NCI-H1694 (cell line): Measurements from ENCODE around the gene UBE2V1.
"Not testable (repeated sequence)": the region's sequence is repeated elsewhere in the genome, so short reads cannot be mapped to it uniquely, and the experiment has no call there.

Source experiments
- DNase-seq: peaks from one replicate; lab custom pipeline; 2025; lab: John Stamatoyannopoulos, UW

UBE2V1 gene

GRCh38 chr20:50137702-50138101 is 24.8 kb upstream of the UBE2V1 start:
- DNase-seq, result not testable (repeated sequence)

GRCh38 chr20:50136822-50137599 is 24.1 kb upstream of the UBE2V1 start:
- no peak for DNase-seq

- DNase-seq, result not testable (repeated sequence)
Observed at GRCh38 chr20:50135157-50135556, 22.2 kb upstream of the UBE2V1 start.

GRCh38 chr20:50133474-50134217 is 20.7 kb upstream of the UBE2V1 start:
- DNase-seq, result no peak

GRCh38 chr20:50133041-50133440 is 20.1 kb upstream of the UBE2V1 start:
- no peak for DNase-seq

GRCh38 chr20:50130995-50131394 is 18.0 kb upstream of the UBE2V1 start:
- DNase-seq, result no peak

GRCh38 chr20:50130356-50130723 is 17.4 kb upstream of the UBE2V1 start:
- DNase-seq, result no peak

GRCh38 chr20:50129662-50130355 is 16.9 kb upstream of the UBE2V1 start:
- DNase-seq, result no peak

- DNase-seq, result no peak
Observed at GRCh38 chr20:50128520-50128905, 15.6 kb upstream of the UBE2V1 start.

- no peak for DNase-seq
Observed at GRCh38 chr20:50127587-50128519, 14.9 kb upstream of the UBE2V1 start.

GRCh38 chr20:50126662-50127061 is 13.7 kb upstream of the UBE2V1 start:
- no peak for DNase-seq

GRCh38 chr20:50125279-50125678 is 12.3 kb upstream of the UBE2V1 start:
- no peak for DNase-seq

GRCh38 chr20:50124496-50124895 is 11.5 kb upstream of the UBE2V1 start:
- no peak for DNase-seq

GRCh38 chr20:50123418-50123817 is 10.5 kb upstream of the UBE2V1 start:
- DNase-seq, result no peak

GRCh38 chr20:50122763-50123162 is 9.8 kb upstream of the UBE2V1 start:
- no peak for DNase-seq

GRCh38 chr20:50121858-50122271 is 8.9 kb upstream of the UBE2V1 start:
- DNase-seq, result no peak

- DNase-seq, result peak; percentile 50
Observed at GRCh38 chr20:50120935-50121693, 8.2 kb upstream of the UBE2V1 start.

- no peak for DNase-seq
Observed at GRCh38 chr20:50118203-50118602, 5.3 kb upstream of the UBE2V1 start.

GRCh38 chr20:50116368-50116999 is 3.5 kb upstream of the UBE2V1 start:
- DNase-seq, result no peak

GRCh38 chr20:50115591-50116367 is 2.8 kb upstream of the UBE2V1 start:
- peak; percentile 94 for DNase-seq
